ENCODE data around the gene EHHADH. TPM values are rescaled to one million over a fixed set of nuclear protein-coding genes. Genes with fewer than 3 reads are reported as not detected.

Gene EHHADH
- total and polyA plus RNA-seq, 11 donors: 5.1 to 26.0 (median 14.3) TPM

- Histone ChIP-seq H3K4me3 (peak within 1 kb of the TSS; percentile 34 to 82 (median 68)), H3K9me3 (no peaks in the 10 kb centered on the region), H3K4me1 (peaks cover 0 to 27% (median 0%) of the 10 kb centered on the region in 12 donors), H3K36me3 (no peaks in the 10 kb centered on the region), H3K27me3 (peaks cover 0 to 52% (median 7%) of the 10 kb centered on the region in 9 donors), H3K27ac (peak within 1 kb of the TSS; percentile 71 to 95 (median 86))
- 0 to 1% (median 0%) methylated on average over 55 to 110 of the region's 113 CpGs for WGBS, 4 donors
- intact Hi-C loops (cut with DNase I): no loop called here
- DNase-seq (peak; percentile 64 to 80 (median 71)), ATAC-seq (peak in 3 of 4 donors; percentile 67 to 87 (median 82))
- TF ChIP-seq CTCF (IDR thresholded peaks at IDR 0.05) (no peak), POLR2A (IDR thresholded peaks at IDR 0.05) (no peak)
Measured at GRCh38 chr3:185152410-185153170, 101.3 kb downstream of the EHHADH start, which contains the start of gene C3orf70. Gene C3orf70, minus strand, starts transcription at chr3:185153060. Its CDS starts 237 bp downstream, at chr3:185152823.

GRCh38 chr3:185151964-185152409 is 101.9 kb downstream of the EHHADH start:
- no peaks in the 10 kb centered on the region for H3K9me3 ChIP-seq
- DNase-seq (no peak), ATAC-seq (no peak)
- H3K27ac ChIP-seq: peak overlapping the region; percentile 71 to 95 (median 86)
- no peak for TF ChIP-seq POLR2A (IDR thresholded peaks at IDR 0.05)
- TF ChIP-seq CTCF (IDR thresholded peaks at IDR 0.05): no peak
- intact Hi-C loops (cut with DNase I): no loop called here
- 6 to 9% (median 7%) methylated on average over 9 of the region's 9 CpGs for WGBS, 4 donors
- no peaks in the 10 kb centered on the region for H3K36me3 ChIP-seq
- peaks cover 0 to 27% (median 0%) of the 10 kb centered on the region in 12 donors for H3K4me1 ChIP-seq
- H3K4me3 ChIP-seq: peak overlapping the region; percentile 34 to 82 (median 68)
- H3K27me3 ChIP-seq: peaks cover 0 to 52% (median 7%) of the 10 kb centered on the region in 9 donors

- no peaks in the 10 kb centered on the region for H3K36me3 ChIP-seq
- no peak for TF ChIP-seq POLR2A (IDR thresholded peaks at IDR 0.05)
- TF ChIP-seq CTCF (IDR thresholded peaks at IDR 0.05): no peak
- no peak for DNase-seq
- peaks cover 0 to 27% (median 0%) of the 10 kb centered on the region in 12 donors for H3K4me1 ChIP-seq
- H3K27ac ChIP-seq: peak overlapping the region in 10 of 12 donors; percentile 71 to 95 (median 86)
- intact Hi-C loops (cut with DNase I): no loop called here
- H3K9me3 ChIP-seq: no peaks in the 10 kb centered on the region
- no peak for ATAC-seq
- 58 to 65% (median 63%) methylated on average over 8 of the region's 8 CpGs for WGBS, 4 donors
- H3K27me3 ChIP-seq: peaks cover 0 to 52% (median 7%) of the 10 kb centered on the region in 9 donors
- peak overlapping the region in 11 of 12 donors; percentile 34 to 82 (median 71) for H3K4me3 ChIP-seq
Measured at GRCh38 chr3:185151101-185151963, 102.5 kb downstream of the EHHADH start.

Measured in heart left ventricle (tissue), 16 donors.